Lower lobe of right lung (tissue), 2 donors: ENCODE data around the gene ICAM2. TPM values are rescaled to one million over a fixed set of nuclear protein-coding genes. Genes with fewer than 3 reads are reported as not detected.

Experiments
- ATAC-seq, 2 donors: fragments of 200-7000 bp; cut with Tn5 transposase; one replicate each; pipeline ENCODE4 v1.9.1; 2020 to 2022; ENCODE audit warnings: mild to moderate bottlenecking in 2 of 2, moderate library complexity in 2 of 2
- DNase-seq: peaks from one replicate; pipeline ENCODE4 v3.0.0-alpha.2; 2020
- H3K27ac ChIP-seq: fragments of 200-600 bp; one replicate; pipeline ENCODE4 v1.8.0; 2022
- H3K27me3 ChIP-seq: fragments of 200-600 bp; one replicate; pipeline ENCODE4 v1.8.0; 2022; ENCODE audit warnings: low read depth
- H3K36me3 ChIP-seq: fragments of 200-600 bp; one replicate; pipeline ENCODE4 v1.8.0; 2022; ENCODE audit warnings: mild to moderate bottlenecking
- H3K4me1 ChIP-seq: fragments of 200-600 bp; one replicate; pipeline ENCODE4 v1.8.0; 2022
- H3K4me3 ChIP-seq: fragments of 200-600 bp; one replicate; pipeline ENCODE4 v1.8.0; 2022; ENCODE audit warnings: mild to moderate bottlenecking
- H3K9me3 ChIP-seq: fragments of 200-600 bp; one replicate; pipeline ENCODE4 v1.8.0; 2022
- intact Hi-C: fragments of 100-400 bp; cut with DNase I; formaldehyde crosslinking; loops from one replicate; pipeline ENCODE4 v1.11.0; 2022
- total RNA-seq: library from RNA; stranded (reverse); fragmentation: NEBNext Ultra II Directional; extraction: Animal tissue kit (Norgen Biotek cat#: 25700); gene quantifications from one replicate; pipeline ENCODE4 v1.2.1, GENCODE V29; 2021
- TF ChIP-seq, protein P1 (sequence below): fragments of 200-600 bp; IDR thresholded peaks from one replicate; pipeline ENCODE4 v1.8.0; 2022; ENCODE audit warnings: antibody characterized with exemption, mild to moderate bottlenecking
- donor health status: DM: no; HTN: yes; CAD: no; lungs with severe emphysema.

ICAM2 gene
- total RNA-seq, 1 donor from 2014 or later: 69.2 TPM

GRCh38 chr17:63998050-63998720 lies 22.2 kb downstream of the ICAM2 start, which contains the start of gene PRR29:
TSS of gene PRR29 (plus strand) at chr17:63998351. CDS start at chr17:63998365, 14 bp downstream.
- ATAC-seq (peak; percentile 74 to 81), DNase-seq (peak; percentile 84)
- Histone ChIP-seq H3K4me1 (peaks cover 31% of the 10 kb centered on the region), H3K27ac (peak within 1 kb of the TSS; percentile 49), H3K27me3 (peaks cover 15% of the 10 kb centered on the region), H3K9me3 (no peaks in the 10 kb centered on the region), H3K36me3 (peaks cover 5% of the 10 kb centered on the region), H3K4me3 (peak within 1 kb of the TSS; percentile 73)
- intact Hi-C loops: no loop called here
- TF ChIP-seq, protein P1, sequence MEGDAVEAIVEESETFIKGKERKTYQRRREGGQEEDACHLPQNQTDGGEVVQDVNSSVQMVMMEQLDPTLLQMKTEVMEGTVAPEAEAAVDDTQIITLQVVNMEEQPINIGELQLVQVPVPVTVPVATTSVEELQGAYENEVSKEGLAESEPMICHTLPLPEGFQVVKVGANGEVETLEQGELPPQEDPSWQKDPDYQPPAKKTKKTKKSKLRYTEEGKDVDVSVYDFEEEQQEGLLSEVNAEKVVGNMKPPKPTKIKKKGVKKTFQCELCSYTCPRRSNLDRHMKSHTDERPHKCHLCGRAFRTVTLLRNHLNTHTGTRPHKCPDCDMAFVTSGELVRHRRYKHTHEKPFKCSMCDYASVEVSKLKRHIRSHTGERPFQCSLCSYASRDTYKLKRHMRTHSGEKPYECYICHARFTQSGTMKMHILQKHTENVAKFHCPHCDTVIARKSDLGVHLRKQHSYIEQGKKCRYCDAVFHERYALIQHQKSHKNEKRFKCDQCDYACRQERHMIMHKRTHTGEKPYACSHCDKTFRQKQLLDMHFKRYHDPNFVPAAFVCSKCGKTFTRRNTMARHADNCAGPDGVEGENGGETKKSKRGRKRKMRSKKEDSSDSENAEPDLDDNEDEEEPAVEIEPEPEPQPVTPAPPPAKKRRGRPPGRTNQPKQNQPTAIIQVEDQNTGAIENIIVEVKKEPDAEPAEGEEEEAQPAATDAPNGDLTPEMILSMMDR: no peak

- intact Hi-C loops: no loop called here
- peak overlapping the region; percentile 49 for H3K27ac ChIP-seq
- no peaks in the 10 kb centered on the region for H3K9me3 ChIP-seq
- TF ChIP-seq, protein P1: no peak
- peaks cover 15% of the 10 kb centered on the region for H3K27me3 ChIP-seq
- peak in 1 of 2 donors; percentile 14 for ATAC-seq
- H3K4me1 ChIP-seq: peaks cover 31% of the 10 kb centered on the region
- peak overlapping the region; percentile 73 for H3K4me3 ChIP-seq
- DNase-seq: peak; percentile 39
- no peaks in the 10 kb centered on the region for H3K36me3 ChIP-seq
Measured at GRCh38 chr17:63997341-63998048, 22.9 kb downstream of the ICAM2 start.

DNA sequence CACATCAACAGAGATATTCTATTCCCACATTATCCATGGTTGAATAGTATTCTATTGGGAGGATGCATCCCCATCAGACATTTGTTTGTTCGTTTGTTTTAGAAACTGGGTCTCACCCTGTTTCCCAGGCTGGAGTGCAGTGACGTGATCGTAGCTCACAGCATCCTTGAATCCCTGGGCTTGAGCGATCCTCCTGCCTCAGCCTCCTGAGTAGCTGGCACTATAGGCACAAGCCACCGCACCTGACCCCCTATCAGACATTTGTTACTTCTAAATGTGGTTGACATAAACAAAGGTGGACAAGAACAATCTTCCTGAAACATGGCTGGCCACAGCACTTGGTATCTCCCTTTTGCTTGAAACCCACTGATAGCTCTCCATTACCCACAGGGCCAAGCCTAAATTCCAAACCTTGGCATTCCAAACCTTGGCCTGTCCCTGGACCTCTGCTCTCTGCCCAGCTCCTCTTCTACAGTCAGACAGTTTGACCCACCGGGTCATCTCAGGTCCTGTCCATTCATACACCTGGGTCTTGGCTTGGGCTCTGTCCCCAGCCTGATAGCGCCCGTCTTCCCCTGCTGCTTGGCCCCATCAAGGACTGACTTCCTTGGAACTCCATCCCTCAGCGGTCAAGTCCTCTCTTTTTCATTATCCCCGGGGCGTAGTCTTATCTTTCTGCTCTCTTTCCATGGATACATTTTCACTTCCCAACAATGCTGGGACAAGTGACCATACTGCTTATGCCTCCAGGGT lies 23.8 kb downstream of the ICAM2 start:
- Histone ChIP-seq H3K36me3 (no peaks in the 10 kb centered on the region), H3K4me1 (peaks cover 26% of the 10 kb centered on the region), H3K27me3 (peaks cover 15% of the 10 kb centered on the region), H3K27ac (no peak overlapping the region), H3K9me3 (no peaks in the 10 kb centered on the region), H3K4me3 (no peak overlapping the region)
- TF ChIP-seq, protein P1: no peak
- ATAC-seq (no peak), DNase-seq (peak; percentile 29)
- intact Hi-C loops: no loop called here

GRCh38 chr17:63995626-63996025 lies 24.8 kb downstream of the ICAM2 start:
- H3K27ac ChIP-seq: no peak overlapping the region
- H3K4me3 ChIP-seq: no peak overlapping the region
- TF ChIP-seq, protein P1: no peak
- intact Hi-C loops: no loop called here
- H3K4me1 ChIP-seq: peaks cover 22% of the 10 kb centered on the region
- no peaks in the 10 kb centered on the region for H3K9me3 ChIP-seq
- DNase-seq: peak; percentile 28
- peaks cover 17% of the 10 kb centered on the region for H3K27me3 ChIP-seq
- no peak for ATAC-seq
- no peaks in the 10 kb centered on the region for H3K36me3 ChIP-seq

DNA sequence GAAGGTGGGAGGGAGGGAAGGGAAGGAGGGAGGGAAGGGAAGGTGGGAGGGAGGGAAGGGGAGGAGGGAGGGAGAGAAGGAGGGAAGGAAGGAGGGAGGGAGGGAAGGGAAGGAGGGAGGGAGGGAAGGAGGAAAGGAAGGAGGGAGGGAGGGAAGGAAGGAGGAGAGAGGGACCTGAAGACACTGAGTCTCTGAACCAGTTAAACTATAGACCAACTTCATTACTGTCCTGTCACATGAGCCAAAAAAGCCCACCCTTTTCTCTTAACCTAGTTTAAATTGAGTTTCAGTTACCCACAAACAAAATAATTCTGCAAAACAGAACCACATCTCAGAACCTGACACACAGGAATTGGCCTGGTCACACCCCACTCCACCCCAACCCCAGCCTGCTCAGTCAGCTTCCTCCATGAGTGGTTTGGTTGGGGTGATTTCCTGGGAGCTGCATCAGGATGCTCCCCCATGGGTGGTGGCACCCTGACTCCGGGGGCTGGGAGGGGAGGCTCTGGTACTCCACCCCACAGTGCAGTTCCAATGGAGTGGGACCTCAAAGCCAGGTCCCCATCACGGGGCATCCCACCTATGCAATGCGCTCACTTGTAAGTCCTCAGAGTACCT lies 27.0 kb downstream of the ICAM2 start:
- ATAC-seq (no peak), DNase-seq (peak; percentile 23)
- TF ChIP-seq, protein P1: no peak
- H3K36me3 ChIP-seq: no peaks in the 10 kb centered on the region
- intact Hi-C loops: no loop called here
- H3K27ac ChIP-seq: no peak overlapping the region
- no peak overlapping the region for H3K4me3 ChIP-seq
- H3K9me3 ChIP-seq: no peaks in the 10 kb centered on the region
- peaks cover 15% of the 10 kb centered on the region for H3K27me3 ChIP-seq
- peaks cover 20% of the 10 kb centered on the region for H3K4me1 ChIP-seq
